Pancreas (tissue), 10 donors: ENCODE results near the gene IL4R. TPM values are rescaled to one million over a fixed set of nuclear protein-coding genes. Genes with fewer than 3 reads are reported as not detected.

Source experiments
- ATAC-seq, 4 donors: fragments of 200-7000 bp; cut with Tn5 transposase; one replicate each; pipeline versions ENCODE4 v1.8.0 to v1.9.1; 2020; ENCODE audit warnings: mild to moderate bottlenecking in 4 of 4, moderate library complexity in 4 of 4
- DNase-seq, 6 donors: peaks; one replicate each; pipeline ENCODE4 v3.0.0-alpha.2; 2020
- FAIRE-seq: peaks from 2 replicates; lab custom pipeline; 2012; peaks lifted over from hg19 to GRCh38; lab: Jason Lieb, UNC
- H3K27ac ChIP-seq, 4 donors: fragments of 200-600 bp; sonication (generic); 1 replicate in 3 of 4; 2 replicates in 1 of 4; pipeline versions ENCODE4 v1.5.0 to v1.8.0; 2020
- H3K27me3 ChIP-seq, 4 donors: fragments of 200-600 bp; one replicate each; pipeline ENCODE4 v1.8.0; 2021
- H3K36me3 ChIP-seq, 3 donors: fragments of 200-600 bp; sonication (generic) in 1 of 3; one replicate each; pipeline versions ENCODE4 v1.5.0 to v1.8.0; 2020 to 2021
- H3K4me1 ChIP-seq, 3 donors: fragments of 200-600 bp; one replicate each; pipeline ENCODE4 v1.8.0; 2021
- H3K4me3 ChIP-seq, 4 donors: fragments of 200-600 bp; sonication (generic) in 2 of 4; one replicate each; pipeline versions ENCODE4 v1.5.0 to v1.8.0; 2020 to 2021
- H3K9me3 ChIP-seq, 4 donors: fragments of 200-600 bp; one replicate each; pipeline ENCODE4 v1.8.0; 2021
- WGBS, 2 donors: extraction: QIAGEN DNeasy Blood & Tissue Kit; methylation state at CpG; one replicate each; pipeline ENCODE4 v1.1.7; 2013; 5-methylcytosine and 5-hydroxymethylcytosine counted together
- intact Hi-C, 3 donors: fragments of 100-400 bp; cut with DNase I; formaldehyde crosslinking; loops; one replicate each; pipeline versions ENCODE4 v1.11.1 to v1.14.2; 2022
- polyA plus RNA-seq, 2 donors: library from polyadenylated mRNA; stranded (reverse); fragments of 200-250 nt; gene quantifications; one replicate each; pipeline ENCODE4 v1.2.3, GENCODE V29; 2013
- total RNA-seq, 6 donors: library from RNA; stranded (reverse); fragmentation: NEBNext Ultra II Directional in 4 of 6; extraction: Animal tissue kit (Norgen Biotek cat#: 25700) in 4 of 6; gene quantifications; one replicate each; pipeline versions ENCODE4 v1.2.1 to v1.2.4, GENCODE V29; 2021 to 2023
- TF ChIP-seq, protein P1 (sequence below), 4 donors: fragments of 200-600 bp; sonication (generic) in 3 of 4; IDR thresholded peaks; one replicate each; pipeline versions ENCODE4 v1.5.0 to v1.8.0; 2021; ENCODE audit warnings: antibody characterized with exemption in 4 of 4
- donor health status: healthy with polysubstance abuse.
- donor health status: DM: no; HTN: no; CAD: no; lungs with moderate emphysema.
- donor health status: DM: no; HTN: no; CAD: no.
- donor health status: control.
- donor health status: control.
- donor health status: Bipolar disorder and iron deficiency.
- donor health status: DM: yes; HTN: yes; CAD: no.
- donor health status: DM: no; HTN: no; CAD: no.
- donor health status: DM: no; HTN: no; CAD: no.
- donor health status: DM: yes; HTN: yes; CAD: no.

The IL4R gene
- total and polyA plus RNA-seq, 8 donors = 16.0 to 58.7 (median 30.3) TPM

DNA sequence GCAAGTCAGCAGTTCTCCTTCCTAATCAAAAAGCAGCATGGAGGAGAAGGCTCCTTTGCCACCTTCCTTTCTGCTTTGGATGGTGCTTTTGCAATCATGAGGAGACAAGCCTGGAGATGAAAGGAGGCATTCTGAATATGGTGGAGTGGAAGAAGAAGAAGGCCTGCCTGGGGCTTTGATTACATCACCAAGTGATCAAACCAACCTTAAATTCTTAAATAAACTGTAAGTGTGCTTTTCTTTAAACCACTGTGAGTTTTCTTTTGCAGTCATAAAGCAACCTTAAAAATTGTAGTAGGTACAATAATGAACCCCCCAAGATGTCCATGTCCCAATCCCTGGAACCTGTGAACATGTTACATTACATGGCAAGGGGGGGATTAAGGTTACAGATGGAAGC is 56.5 kb downstream of the IL4R start:
- Histone ChIP-seq H3K4me3 (no peak overlapping the region), H3K27me3 (no peaks in the 10 kb centered on the region), H3K27ac (no peak overlapping the region), H3K9me3 (no peaks in the 10 kb centered on the region), H3K4me1 (peaks cover 0 to 9% (median 9%) of the 10 kb centered on the region in 3 donors), H3K36me3 (no peaks in the 10 kb centered on the region)
- intact Hi-C loops = loop anchor here in 1 of 3 donors (5.0 kb wide), 2 partner anchors 138 to 193 kb away; no protein-coding TSS in a partner anchor
- TF ChIP-seq, protein P1, sequence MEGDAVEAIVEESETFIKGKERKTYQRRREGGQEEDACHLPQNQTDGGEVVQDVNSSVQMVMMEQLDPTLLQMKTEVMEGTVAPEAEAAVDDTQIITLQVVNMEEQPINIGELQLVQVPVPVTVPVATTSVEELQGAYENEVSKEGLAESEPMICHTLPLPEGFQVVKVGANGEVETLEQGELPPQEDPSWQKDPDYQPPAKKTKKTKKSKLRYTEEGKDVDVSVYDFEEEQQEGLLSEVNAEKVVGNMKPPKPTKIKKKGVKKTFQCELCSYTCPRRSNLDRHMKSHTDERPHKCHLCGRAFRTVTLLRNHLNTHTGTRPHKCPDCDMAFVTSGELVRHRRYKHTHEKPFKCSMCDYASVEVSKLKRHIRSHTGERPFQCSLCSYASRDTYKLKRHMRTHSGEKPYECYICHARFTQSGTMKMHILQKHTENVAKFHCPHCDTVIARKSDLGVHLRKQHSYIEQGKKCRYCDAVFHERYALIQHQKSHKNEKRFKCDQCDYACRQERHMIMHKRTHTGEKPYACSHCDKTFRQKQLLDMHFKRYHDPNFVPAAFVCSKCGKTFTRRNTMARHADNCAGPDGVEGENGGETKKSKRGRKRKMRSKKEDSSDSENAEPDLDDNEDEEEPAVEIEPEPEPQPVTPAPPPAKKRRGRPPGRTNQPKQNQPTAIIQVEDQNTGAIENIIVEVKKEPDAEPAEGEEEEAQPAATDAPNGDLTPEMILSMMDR (IDR thresholded peaks at IDR 0.05) = no peak
- FAIRE-seq = no peak
- ATAC-seq = no peak
- no peak for DNase-seq

DNA sequence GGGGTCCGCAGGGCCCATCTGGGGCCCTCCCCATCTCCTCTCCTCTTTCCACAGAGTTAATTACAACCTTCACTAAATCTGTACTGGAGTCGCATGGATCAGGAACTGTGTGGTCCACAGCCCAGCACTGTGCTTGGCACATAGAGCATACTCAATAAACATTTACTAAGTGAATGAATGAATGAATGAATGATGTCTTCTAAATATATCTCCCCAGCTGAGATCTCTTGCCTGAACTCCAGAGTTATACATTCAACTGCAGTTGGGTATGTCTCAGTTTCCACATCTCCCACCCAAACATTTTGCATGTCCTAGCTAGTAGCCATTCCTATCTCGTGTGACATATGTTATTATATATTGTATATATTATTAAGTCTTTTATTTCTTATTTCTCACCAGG is 59.5 kb downstream of the IL4R start:
- no peak for FAIRE-seq
- no peaks in the 10 kb centered on the region for H3K27me3 ChIP-seq
- no peak for ATAC-seq
- H3K9me3 ChIP-seq = no peaks in the 10 kb centered on the region
- H3K27ac ChIP-seq = no peak overlapping the region
- DNase-seq = no peak
- TF ChIP-seq, protein P1 (IDR thresholded peaks at IDR 0.05) = no peak
- no peaks in the 10 kb centered on the region for H3K36me3 ChIP-seq
- intact Hi-C loops = loop anchor here in 1 of 3 donors (5.0 kb wide), 2 partner anchors 141 to 196 kb away; no protein-coding TSS in a partner anchor
- WGBS, 2 donors = 73 to 90% methylated on average over 3 of the region's 3 CpGs
- no peak overlapping the region for H3K4me3 ChIP-seq
- no peaks in the 10 kb centered on the region for H3K4me1 ChIP-seq

DNA sequence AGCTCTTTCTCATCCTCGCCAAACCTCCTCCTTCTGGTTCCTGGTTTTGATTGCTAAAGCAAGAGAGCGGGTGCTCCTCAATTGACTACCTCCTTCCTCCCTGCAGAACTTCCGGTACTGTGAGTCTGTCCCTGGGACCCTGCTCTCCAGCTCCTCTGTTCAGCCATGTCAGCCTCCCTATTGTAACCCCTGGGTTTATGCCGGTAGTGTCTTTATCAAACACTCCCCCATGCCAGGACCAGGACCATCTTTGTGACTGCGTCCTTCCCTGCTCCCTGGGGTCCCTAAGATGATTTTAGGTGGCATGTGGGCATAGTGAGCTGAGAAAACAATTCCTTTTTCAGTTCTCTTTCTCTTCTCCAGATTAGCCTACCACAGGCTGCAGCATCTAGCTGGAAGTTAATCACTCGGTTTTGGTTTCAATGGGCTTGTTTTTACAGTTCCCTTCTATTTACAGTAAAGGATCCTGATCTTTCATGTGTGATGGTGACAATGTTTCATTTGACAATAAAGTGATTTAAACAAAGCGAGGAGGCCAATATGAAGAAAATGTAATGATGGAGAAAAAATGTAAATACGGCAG is 60.5 kb downstream of the IL4R start:
- H3K27ac ChIP-seq = no peak overlapping the region
- H3K9me3 ChIP-seq = no peaks in the 10 kb centered on the region
- ATAC-seq (peak in 2 of 4 donors; percentile 38 to 59), DNase-seq (no peak), FAIRE-seq (no peak)
- no peaks in the 10 kb centered on the region for H3K4me1 ChIP-seq
- H3K27me3 ChIP-seq = no peaks in the 10 kb centered on the region
- H3K36me3 ChIP-seq = no peaks in the 10 kb centered on the region
- no peak overlapping the region for H3K4me3 ChIP-seq
- intact Hi-C loops = loop anchor here in 1 of 3 donors (5.0 kb wide), 2 partner anchors 142 to 197 kb away; no protein-coding TSS in a partner anchor
- TF ChIP-seq, protein P1 (IDR thresholded peaks at IDR 0.05) = no peak
- 79 to 82% methylated on average over 8 of the region's 8 CpGs for WGBS, 2 donors

GRCh38 chr16:27374804-27375425 is 61.1 kb downstream of the IL4R start:
- WGBS, 2 donors = 25% methylated on average over 9 of the region's 9 CpGs
- FAIRE-seq (no peak), ATAC-seq (peak; percentile 50 to 82 (median 74)), DNase-seq (peak in 1 of 6 donors; percentile 50)
- Histone ChIP-seq H3K27ac (no peak overlapping the region), H3K4me3 (no peak overlapping the region), H3K9me3 (no peaks in the 10 kb centered on the region), H3K36me3 (no peaks in the 10 kb centered on the region), H3K27me3 (no peaks in the 10 kb centered on the region), H3K4me1 (no peaks in the 10 kb centered on the region)
- intact Hi-C loops = loop anchor here in 1 of 3 donors (5.0 kb wide), 2 partner anchors 143 to 198 kb away; no protein-coding TSS in a partner anchor
- TF ChIP-seq, protein P1 (IDR thresholded peaks at IDR 0.05) = peak in 1 of 4 donors; percentile 23
